Left colon (tissue), 2 donors: ENCODE results near the gene RRAGC. TPM values are rescaled to one million over a fixed set of nuclear protein-coding genes. Genes with fewer than 3 reads are reported as not detected.
A peak's percentile ranks its signal among the peaks of the same experiment; 100 is the strongest.
"Not testable (repeated sequence)": the region's sequence is repeated elsewhere in the genome, so short reads cannot be mapped to it uniquely, and the experiment has no call there.

Experiments used
- ATAC-seq: fragments of 200-7000 bp; cut with Tn5 transposase; one replicate; pipeline ENCODE4 v1.9.1; 2020; ENCODE audit warnings: mild to moderate bottlenecking, moderate library complexity
- DNase-seq, 2 donors: peaks; one replicate each; pipeline ENCODE4 v3.0.0-alpha.2; 2020
- intact Hi-C, 2 donors: fragments of 100-400 bp; cut with DNase I in 1 of 2; cut with micrococcal nuclease in 1 of 2; formaldehyde crosslinking; loops; one replicate each; pipeline versions ENCODE4 v1.11.2 to v1.14.0; 2022; cut with DNase I, micrococcal nuclease
- total RNA-seq, 2 donors: library from RNA; stranded (reverse); fragmentation: NEBNext Ultra II Directional; extraction: Animal tissue kit (Norgen Biotek cat#: 25700); gene quantifications; one replicate each; pipeline ENCODE4 v1.2.1, GENCODE V29; 2021
- donor health status: DM: no; HTN: no; CAD: no.
- donor health status: DM: yes; HTN: yes; CAD: no.

RRAGC gene
- total RNA-seq, 2 donors from 2014 or later = 30.7 to 37.9 TPM

DNA sequence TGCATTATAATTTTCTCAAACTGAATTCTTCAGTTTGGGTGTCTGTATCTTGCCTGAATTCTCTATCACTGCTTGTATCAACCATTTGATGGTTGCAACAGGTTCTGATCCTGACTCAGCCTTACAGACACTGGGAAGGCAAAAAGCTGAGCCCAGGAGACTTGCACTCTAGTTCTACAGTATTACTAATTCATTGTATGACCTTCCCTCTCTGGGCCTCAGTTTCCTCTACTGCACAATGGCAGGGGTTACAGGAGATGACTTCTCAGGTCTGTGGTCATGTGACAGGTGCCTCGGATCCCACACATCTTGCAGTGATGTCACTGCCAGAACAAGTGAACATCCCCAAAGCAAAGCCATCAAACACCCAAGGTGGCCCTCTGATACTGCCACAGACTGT lies 38.7 kb downstream of the RRAGC start:
- ATAC-seq = no peak
- no peak for DNase-seq
- intact Hi-C loops = no loop called here

DNA sequence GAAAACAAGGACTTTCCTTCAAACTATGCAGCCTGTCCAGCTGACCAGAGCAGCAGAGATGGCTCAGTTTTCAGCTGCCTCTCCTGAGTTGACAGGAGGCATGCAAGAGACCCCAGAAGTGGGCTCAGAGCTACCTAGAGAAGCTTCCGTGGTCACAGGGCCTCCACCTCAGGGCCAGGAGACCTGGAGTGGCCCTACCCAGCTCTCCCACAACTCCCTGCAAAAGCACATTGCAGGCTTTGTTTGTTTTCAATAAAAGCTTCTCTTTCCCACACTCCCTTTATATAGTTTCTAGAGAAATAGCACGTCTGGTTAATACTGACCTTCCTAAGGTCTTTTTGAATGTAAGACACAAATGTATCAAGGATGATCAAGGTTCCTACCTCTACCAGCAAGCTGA lies 40.1 kb downstream of the RRAGC start:
- ATAC-seq = peak; percentile 83
- intact Hi-C loops = loop anchor here in 1 of 2 donors (10.0 kb wide), 1 partner anchor 215 kb away; no protein-coding TSS in a partner anchor
- no peak for DNase-seq

- intact Hi-C loops = loop anchor here in 1 of 2 donors (10.0 kb wide), 1 partner anchor 214 kb away; no protein-coding TSS in a partner anchor
- DNase-seq (no peak), ATAC-seq (peak; percentile 37)
Measured at GRCh38 chr1:38819040-38819439, 40.5 kb downstream of the RRAGC start.

GRCh38 chr1:38818175-38818976 lies 41.2 kb downstream of the RRAGC start:
- intact Hi-C loops = loop anchor here in 1 of 2 donors (10.0 kb wide), 1 partner anchor 214 kb away; no protein-coding TSS in a partner anchor
- ATAC-seq = peak; percentile 62
- peak in 1 of 2 donors; percentile 31 for DNase-seq

GRCh38 chr1:38817267-38818174 lies 42.1 kb downstream of the RRAGC start:
- intact Hi-C loops = loop anchor here in 1 of 2 donors (10.0 kb wide), 1 partner anchor 213 kb away; no protein-coding TSS in a partner anchor
- DNase-seq (no peak), ATAC-seq (no peak)

DNA sequence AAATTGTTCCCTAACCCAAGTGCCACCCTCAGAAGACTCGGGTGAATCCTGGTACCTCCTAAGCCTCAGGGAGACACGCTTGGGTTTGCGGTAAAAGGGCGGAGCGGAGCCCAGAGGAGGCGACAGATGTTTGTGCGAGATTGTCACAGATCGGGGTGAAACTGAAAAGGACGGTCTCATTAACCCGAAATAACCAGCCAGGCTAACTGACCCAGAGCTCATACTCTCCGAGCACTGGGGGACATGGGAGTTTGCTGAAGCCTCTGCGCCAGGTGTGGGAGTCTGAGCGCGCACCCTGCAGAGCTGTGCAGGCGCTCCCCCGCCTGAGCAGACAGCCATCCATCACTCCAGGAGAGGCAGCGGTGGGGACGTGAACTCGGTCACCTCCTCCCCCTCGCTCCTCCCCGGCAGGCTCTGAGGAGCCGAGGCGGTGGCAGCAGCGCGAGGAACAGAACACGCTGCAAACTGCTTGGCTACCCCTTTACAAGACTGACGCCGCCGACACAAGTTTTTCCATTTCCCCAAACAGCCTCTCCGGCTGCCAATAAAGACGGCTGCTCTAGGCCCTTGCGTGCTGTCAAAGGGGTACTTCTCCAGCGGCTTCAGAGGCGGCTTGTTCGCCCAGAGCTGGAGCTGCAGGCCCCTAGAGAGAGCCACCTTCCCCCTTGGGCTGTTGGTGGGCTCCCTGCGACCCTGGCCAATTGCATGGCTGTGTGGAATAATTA lies 43.5 kb downstream of the RRAGC start:
- ATAC-seq (no peak), DNase-seq (no peak)
- intact Hi-C loops = loop anchor here in 1 of 2 donors (10.0 kb wide), 1 partner anchor 211 kb away; no protein-coding TSS in a partner anchor

DNA sequence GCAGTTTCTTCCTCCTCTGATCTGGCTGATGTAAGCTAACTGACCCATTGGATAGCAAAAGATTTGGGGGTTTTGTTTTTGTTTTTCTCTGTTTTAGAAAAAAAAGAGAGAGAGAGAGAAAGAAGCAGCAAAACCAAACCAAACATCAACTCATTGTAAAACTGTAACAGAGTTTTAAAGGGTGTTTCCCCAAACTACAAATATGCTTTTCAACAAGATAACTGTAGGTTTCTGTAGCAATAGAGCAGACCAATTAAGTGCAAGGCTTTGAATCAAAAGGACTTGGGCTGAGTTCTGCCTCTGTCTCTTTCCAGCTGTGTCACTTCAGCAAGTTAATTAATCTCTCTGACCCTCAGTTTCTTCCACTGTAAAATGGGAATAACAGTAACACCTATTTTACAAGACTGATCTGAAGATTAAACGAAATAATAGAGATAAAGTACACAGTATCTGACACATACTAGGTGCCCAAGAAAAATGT lies 44.5 kb downstream of the RRAGC start:
- ATAC-seq (no peak), DNase-seq (no peak)
- intact Hi-C loops = loop anchor here in 1 of 2 donors (10.0 kb wide), 1 partner anchor 210 kb away; no protein-coding TSS in a partner anchor

- intact Hi-C loops = loop anchor here in 1 of 2 donors (10.0 kb wide), 1 partner anchor 210 kb away; no protein-coding TSS in a partner anchor
- ATAC-seq (no peak), DNase-seq (no peak)
Measured at GRCh38 chr1:38814444-38814983, 45.1 kb downstream of the RRAGC start.

- no peak for ATAC-seq
- intact Hi-C loops = loop anchor here in 1 of 2 donors (10.0 kb wide), 1 partner anchor 208 kb away; no protein-coding TSS in a partner anchor
- no peak for DNase-seq
Measured at GRCh38 chr1:38812981-38813380, 46.6 kb downstream of the RRAGC start.

GRCh38 chr1:38811466-38811865 lies 48.1 kb downstream of the RRAGC start:
- not testable (repeated sequence) for DNase-seq, ATAC-seq
- intact Hi-C loops = loop anchor here in 1 of 2 donors (10.0 kb wide), 1 partner anchor 207 kb away; no protein-coding TSS in a partner anchor

DNA sequence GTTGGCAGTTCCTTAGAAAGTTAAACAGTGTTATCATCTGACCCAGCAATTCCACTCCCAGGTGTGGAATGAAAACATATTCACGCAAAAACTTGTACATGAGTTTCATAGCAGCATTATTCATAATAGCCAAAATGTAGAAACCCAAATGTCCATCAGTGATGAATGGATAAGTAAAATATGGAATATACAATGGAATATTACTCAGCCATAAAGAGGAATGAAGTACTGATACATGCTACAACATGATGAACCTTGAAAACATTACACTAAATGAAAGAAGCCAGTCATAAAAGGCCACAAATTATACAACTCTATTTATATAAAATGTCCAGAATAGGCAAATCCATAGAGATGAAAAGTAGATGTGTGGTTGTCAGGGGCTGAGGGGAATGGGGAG lies 53.5 kb downstream of the RRAGC start:
- intact Hi-C loops = no loop called here
- DNase-seq (no peak), ATAC-seq (no peak)

GRCh38 chr1:38805036-38805435 lies 54.5 kb downstream of the RRAGC start:
- DNase-seq (no peak), ATAC-seq (no peak)
- intact Hi-C loops = no loop called here

- ATAC-seq = no peak
- DNase-seq = no peak
- intact Hi-C loops = no loop called here
Measured at GRCh38 chr1:38804062-38804886, 55.3 kb downstream of the RRAGC start.

GRCh38 chr1:38803647-38804046 lies 55.9 kb downstream of the RRAGC start:
- no peak for ATAC-seq
- DNase-seq = no peak
- intact Hi-C loops = no loop called here

DNA sequence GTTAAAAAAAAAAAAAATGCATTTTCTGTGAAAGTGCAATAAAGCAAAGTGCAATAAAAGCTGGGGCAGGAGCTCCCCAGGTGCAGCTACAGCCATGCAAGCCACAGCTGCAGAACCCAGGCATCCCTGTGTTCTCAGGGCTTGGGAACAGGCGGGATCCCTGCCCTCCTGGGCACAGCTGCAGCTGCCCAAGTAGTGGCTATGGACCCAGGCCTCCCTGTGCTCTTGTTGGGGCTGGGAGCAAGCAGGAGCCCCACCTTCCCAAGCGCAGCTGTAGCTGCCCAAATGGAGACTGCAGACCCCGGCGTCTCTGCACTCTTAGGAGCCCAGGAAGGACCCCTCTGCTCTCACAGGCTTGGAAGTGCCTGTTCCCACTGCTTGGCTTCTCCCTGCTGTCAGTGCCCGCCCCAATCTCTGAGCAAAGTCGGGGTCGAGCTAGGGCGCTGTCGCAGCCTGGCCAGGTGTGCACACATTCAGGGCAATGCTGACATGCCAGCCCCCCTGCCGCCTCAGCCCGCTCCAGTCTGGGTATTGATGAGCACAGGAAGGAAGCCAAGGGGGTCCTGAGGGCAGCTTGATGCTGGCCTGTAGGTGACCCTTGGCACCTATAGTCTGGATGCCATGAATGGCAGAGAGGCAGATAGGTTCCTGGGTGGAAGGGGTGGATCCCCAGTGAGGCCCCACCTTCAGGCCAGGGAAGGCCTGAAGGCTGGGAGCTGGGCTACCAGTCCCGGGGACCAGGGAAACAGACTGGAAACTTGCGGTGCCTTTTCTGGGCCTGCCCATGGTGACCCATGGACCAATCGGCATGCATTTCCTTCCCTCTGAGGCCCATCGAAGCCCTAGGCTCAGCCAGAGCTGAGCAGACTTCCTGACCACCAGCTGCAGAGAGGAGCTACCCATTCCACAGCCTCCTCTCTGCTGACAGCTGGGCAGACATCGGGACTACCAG lies 58.6 kb downstream of the RRAGC start:
- intact Hi-C loops = no loop called here
- DNase-seq (no peak), ATAC-seq (no peak)

- ATAC-seq (no peak), DNase-seq (no peak)
- intact Hi-C loops = no loop called here
Measured at GRCh38 chr1:38793299-38793698, 66.3 kb downstream of the RRAGC start.
